ENCODE results near the gene GSDME.
A peak's percentile ranks its signal among the peaks of the same experiment; 100 is the strongest.

Gene GSDME

GRCh38 chr7:24724451-24725190 is 32.6 kb downstream of the GSDME start:
- no peak for DNase-seq (ENCODE audit: low read depth in 2 of 2)
- no peak overlapping the region for H3K4me3 ChIP-seq (replicated peaks in 1 of 2; ENCODE audit: low read depth in 2 of 2, low read length in 2 of 2)
- TF ChIP-seq, protein P1, sequence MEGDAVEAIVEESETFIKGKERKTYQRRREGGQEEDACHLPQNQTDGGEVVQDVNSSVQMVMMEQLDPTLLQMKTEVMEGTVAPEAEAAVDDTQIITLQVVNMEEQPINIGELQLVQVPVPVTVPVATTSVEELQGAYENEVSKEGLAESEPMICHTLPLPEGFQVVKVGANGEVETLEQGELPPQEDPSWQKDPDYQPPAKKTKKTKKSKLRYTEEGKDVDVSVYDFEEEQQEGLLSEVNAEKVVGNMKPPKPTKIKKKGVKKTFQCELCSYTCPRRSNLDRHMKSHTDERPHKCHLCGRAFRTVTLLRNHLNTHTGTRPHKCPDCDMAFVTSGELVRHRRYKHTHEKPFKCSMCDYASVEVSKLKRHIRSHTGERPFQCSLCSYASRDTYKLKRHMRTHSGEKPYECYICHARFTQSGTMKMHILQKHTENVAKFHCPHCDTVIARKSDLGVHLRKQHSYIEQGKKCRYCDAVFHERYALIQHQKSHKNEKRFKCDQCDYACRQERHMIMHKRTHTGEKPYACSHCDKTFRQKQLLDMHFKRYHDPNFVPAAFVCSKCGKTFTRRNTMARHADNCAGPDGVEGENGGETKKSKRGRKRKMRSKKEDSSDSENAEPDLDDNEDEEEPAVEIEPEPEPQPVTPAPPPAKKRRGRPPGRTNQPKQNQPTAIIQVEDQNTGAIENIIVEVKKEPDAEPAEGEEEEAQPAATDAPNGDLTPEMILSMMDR (IDR thresholded peaks at IDR 0.05; ENCODE audit: low read depth, low read length): no peak

DNA sequence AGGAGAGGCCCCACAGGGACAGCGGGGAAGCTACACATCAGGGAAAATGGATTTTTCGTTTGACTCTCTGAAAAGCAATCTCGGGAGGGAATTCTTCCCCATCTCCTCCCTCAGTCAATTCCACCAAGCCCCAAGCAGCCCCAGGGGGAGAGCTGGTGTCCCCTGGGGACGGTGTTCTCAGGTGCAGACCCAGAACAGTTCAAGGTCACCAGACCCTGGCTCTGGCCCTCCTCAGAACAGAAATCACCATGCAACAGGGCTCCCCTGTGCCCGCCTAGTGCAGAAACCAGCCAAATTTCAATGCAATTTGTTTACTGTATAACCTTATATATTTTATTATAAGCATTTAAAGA is 34.1 kb downstream of the GSDME start:
- no peak for DNase-seq (ENCODE audit: low read depth in 2 of 2)
- TF ChIP-seq, protein P1 (IDR thresholded peaks at IDR 0.05; ENCODE audit: low read depth, low read length): no peak
- H3K4me3 ChIP-seq (replicated peaks in 1 of 2; ENCODE audit: low read depth in 2 of 2, low read length in 2 of 2): no peak overlapping the region

DNA sequence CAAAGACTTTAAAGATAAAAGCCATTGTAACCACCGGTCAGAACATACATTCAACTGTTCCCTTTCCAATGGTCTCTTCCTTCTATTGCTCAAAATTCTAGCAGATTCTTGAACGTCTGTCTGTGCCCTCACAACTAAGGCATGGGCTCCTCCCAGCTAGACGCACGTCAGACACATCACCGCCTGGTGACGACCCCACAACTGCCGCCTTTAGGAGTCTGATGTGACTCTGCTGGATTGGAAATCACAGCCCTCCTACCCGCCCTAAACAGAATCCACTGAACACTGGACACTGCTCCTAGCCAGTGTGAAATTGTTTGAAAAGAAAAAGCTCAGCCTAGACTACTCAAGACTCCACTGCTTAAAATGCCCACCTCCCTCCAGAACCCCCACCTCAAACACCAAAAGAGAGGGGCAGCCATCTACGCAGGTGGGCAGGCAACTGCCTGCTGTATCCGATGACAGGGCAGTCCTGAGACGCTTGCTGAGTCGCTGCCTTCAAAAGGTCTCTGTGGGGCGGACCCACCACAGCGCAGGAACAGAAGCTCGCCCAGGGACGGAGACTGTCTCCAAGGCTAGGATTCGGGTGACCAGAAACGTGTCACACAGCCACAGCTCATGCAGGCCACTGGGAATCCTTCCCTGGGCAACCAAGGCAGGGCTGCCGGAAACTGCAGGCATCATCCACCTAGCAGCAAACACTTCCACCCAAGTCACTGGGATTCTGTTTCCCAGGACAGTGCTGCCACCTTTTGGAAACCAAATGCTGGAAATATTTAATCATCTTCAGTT is 34.7 kb downstream of the GSDME start:
- TF ChIP-seq, protein P1 (IDR thresholded peaks at IDR 0.05; ENCODE audit: low read depth, low read length): peak; percentile 22
- H3K4me3 ChIP-seq (replicated peaks in 1 of 2; ENCODE audit: low read depth in 2 of 2, low read length in 2 of 2): no peak overlapping the region
- peak; percentile 58 to 73 for DNase-seq (ENCODE audit: low read depth in 2 of 2)

DNA sequence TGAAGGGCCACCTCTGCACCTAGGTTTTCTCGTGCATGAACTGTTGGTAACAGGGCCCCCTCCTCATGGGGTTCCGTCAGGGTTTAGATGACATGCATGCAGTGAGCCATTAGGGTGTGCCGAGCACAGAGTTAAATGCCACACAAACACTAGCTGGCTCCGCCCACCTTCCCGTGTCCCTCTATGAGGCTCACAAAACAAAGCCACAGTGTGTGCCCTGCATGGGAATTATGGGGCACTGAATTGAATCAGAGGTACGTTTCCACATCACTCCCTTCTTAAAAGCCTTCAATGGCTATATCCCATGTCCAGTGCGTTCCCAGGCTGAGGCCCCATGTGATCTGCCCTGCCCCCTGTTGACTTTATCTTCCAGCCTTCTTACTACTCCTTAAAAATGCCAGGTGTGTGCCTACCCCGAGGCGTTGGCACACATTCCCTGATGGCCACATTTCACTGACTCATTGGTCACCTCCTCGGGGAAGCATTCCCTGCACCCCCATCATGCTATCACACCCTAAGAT is 35.7 kb downstream of the GSDME start:
- DNase-seq (ENCODE audit: low read depth in 2 of 2): no peak
- TF ChIP-seq, protein P1 (IDR thresholded peaks at IDR 0.05; ENCODE audit: low read depth, low read length): no peak
- H3K4me3 ChIP-seq (replicated peaks in 1 of 2; ENCODE audit: low read depth in 2 of 2, low read length in 2 of 2): no peak overlapping the region

- DNase-seq (ENCODE audit: low read depth in 2 of 2): no peak
- TF ChIP-seq, protein P1 (IDR thresholded peaks at IDR 0.05; ENCODE audit: low read depth, low read length): no peak
- no peak overlapping the region for H3K4me3 ChIP-seq (replicated peaks in 1 of 2; ENCODE audit: low read depth in 2 of 2, low read length in 2 of 2)
Measured at GRCh38 chr7:24720283-24720682, 37.0 kb downstream of the GSDME start.

- no peak for DNase-seq (ENCODE audit: low read depth in 2 of 2)
- TF ChIP-seq, protein P1 (IDR thresholded peaks at IDR 0.05; ENCODE audit: low read depth, low read length): no peak
- no peak overlapping the region for H3K4me3 ChIP-seq (replicated peaks in 1 of 2; ENCODE audit: low read depth in 2 of 2, low read length in 2 of 2)
Measured at GRCh38 chr7:24718977-24719491, 38.2 kb downstream of the GSDME start.

All from cardiac fibroblast (primary cell).